ENCODE results near the gene MUC4. TPM values are rescaled to one million over a fixed set of nuclear protein-coding genes. Genes with fewer than 3 reads are reported as not detected.
"Not testable (repeated sequence)": the region's sequence is repeated elsewhere in the genome, so short reads cannot be mapped to it uniquely, and the experiment has no call there.

Gene MUC4
- polyA plus RNA-seq, 1 donor, result 1.2 TPM

DNA sequence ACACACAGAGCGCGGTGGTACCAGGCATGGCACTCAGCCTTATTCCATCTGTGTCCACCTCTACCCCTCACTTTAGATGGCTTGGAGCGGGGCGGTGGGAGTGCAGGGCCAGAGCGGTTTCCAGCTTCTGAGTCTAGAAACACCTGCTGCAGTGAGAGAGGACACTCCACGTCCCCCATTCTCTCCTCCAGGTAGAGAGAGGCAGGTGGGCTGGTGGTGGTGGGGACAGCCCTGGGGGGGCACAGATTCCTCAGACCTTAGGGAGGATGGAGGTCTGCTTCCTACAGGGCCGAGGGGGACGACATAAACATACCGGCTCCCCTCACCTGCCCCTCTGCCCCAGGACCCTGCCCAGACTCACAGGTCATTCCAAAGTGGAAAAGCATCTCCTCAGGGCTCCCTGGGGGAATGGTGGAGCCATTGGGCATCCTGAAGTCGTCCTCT is 50.6 kb downstream of the MUC4 start:
- DNase-seq, result no peak

DNA sequence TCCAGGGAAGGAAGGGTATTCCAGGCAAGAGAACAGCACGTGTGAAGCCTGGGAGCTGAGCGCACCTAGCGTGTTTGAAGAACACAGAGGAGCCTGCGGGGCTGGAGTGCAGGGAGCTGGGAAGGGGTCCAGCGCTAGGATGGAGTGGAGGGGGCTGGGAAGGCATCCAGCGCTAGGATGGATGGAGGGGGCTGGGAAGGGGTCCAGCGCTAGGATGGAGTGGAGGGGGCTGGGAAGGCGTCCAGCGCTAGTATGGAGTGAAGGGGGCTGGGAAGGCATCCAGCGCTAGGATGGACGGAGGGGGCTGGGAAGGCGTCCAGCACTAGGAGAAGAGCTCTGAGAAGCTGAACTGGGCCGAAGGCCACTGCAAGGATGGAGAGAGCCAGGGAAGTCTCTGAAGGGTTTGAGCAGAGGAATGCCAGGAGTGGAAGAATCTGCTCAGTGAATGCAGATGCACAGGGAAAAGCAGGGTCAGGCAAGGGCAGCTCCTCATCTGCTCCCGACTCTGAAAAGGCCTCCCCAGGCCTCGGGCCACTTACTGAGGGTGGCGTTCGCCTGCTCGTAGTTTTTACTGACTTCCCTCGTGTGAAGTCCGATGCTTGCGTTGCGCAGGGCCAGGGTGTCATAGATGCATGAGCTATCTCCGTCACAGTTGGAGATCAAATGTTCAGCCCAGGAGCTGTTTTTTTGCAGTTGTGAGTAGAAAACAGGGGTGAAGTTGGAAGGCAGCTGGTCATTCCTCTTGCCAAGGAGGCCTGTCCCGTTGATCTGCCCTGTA is 51.2 kb downstream of the MUC4 start:
- DNase-seq, result peak; percentile 41

DNA sequence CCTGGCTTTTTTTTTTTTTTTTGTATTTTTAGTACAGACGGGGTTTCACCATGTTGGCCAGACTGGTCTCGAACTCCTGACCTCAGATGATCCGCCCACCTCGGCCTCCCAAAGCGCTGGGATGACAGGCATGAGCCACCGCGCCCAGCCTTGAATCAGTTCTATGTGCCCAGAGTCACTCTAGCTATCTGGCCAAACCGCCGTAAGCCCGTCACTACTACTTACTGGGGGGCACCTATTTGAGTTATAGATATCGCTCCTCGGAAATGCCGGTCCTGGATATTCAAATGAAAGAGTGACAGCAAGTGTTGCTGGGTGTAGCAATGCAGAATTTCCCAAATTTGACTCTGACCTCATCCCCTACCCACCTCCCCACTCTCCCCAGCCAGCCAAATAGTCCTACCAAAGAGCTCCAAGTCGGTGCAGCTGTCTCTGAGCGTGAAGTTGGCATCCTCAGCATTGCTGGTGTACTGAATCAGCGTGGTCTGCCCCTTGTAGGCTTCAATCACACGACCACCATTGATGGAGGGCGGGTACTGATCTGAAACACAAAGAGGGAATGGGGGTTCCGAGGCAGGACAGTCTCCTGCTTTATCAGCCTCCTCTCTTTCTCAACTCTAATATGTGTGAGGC is 52.9 kb downstream of the MUC4 start:
- DNase-seq, result no peak

DNA sequence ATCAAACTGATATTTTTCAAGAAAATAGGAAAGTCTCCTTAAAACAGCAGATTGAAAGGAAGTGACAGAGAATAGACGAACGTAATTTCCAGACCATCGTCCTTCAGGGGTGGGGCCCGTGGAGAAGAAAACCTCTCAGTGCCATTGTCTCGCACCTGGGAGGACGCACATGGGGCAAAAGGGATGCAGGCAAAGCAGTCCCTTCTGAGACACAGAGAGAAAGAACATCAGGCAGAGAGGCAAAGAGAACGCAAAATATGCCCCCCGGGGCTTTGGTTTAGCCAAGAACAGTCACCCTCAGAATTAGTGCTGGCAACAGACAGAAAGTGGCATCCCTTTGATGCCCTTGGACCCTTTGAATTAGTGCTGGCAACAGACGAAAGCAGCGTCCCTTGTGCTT is 53.9 kb downstream of the MUC4 start:
- no peak for DNase-seq

DNA sequence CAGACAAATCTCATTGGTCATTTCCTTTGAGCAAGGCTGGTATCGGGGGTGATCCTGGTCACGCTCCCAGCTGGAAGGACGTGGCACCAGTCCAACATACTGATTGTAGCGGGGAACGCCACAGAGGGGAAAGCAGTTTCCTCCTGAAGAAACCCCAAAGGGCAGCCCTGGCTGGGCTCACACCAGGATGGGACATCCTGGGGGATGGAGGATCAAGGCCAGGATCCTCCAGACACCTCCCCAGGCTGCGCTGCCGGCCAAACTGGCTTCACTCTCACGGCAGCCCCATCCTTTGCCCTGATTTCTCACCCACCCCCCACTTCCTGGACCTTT is 54.3 kb downstream of the MUC4 start:
- no peak for DNase-seq

DNA sequence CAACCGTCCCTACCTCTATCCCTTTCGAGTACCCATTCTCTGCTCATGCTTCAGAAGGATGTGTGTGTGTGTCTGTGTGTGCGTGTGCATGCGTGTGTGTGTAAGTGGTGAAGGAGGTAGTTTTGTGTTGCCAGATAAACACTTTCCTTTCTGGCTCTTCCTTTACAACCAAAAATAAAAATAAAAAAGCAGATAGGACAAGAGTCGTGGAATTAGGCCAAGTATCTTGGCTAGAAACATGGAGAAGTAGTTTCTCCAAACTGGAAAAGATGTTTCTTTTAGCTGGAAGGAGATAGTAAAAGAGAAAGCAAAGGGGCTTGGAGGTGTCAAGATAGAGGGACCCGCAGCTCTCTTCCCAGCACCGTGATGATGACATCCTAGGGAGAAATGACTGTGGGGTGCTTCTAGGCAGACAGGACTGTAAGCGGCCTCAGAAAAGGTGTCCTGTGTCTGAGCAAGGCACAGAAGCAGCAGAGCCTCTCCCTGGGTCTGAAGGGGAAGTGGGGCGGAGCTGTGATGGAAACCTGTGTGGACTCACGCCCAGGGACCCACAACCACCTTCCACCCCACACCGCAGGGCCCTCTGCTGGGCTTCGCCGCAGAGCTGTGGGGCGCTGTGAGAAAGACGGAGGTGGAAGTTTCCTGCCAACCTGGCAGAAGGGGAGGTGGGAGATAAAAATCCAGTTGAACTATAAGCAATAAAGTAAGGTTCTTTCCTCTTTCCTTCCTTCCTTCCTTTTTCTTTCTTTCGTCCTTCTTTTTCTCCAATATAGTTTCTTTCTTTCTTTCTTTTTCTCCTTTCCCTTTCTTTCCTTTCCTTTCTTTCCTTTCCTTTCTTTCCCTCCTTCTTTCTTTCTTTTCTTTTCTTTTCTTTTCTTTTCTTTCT is 55.7 kb downstream of the MUC4 start:
- DNase-seq, result no peak

DNA sequence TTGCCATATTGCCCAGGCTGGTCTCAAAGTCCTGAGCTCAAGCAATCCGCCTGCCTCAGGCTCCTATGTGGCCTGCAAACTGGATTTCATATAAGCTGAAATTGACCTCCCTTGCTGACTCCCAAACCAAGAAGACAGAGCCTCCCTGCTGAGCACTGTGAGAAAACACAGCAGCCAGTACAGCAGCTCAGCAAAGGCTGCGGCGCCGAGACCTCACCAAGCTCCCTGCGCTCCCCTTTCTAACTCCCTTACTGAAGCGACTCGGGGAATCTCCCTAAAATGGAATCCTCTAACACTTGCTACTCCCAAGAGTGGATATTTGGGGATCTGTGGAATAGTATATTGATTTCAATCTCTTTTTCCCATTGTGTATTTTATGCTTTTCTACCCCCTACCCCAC is 56.3 kb downstream of the MUC4 start:
- DNase-seq, result no peak

DNA sequence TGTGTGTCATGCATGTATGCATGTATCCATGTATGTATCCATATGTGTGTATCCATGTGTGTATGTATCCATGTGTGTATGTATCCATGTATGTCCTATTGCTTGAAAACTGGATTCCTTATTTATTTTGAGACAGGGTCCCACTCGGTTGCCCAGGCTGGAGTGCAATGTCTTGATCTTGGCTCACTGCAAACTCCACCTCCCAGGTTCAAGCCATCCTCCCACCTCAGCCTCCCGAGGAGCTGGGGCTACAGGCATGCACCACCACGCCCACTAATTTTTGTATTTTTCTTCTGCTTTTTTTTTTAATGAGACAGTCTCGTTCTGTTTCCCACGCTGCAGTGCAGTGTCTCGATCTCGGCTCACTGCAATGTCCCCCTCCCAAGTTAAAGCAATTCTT is 56.8 kb downstream of the MUC4 start:
- DNase-seq, result no peak

DNA sequence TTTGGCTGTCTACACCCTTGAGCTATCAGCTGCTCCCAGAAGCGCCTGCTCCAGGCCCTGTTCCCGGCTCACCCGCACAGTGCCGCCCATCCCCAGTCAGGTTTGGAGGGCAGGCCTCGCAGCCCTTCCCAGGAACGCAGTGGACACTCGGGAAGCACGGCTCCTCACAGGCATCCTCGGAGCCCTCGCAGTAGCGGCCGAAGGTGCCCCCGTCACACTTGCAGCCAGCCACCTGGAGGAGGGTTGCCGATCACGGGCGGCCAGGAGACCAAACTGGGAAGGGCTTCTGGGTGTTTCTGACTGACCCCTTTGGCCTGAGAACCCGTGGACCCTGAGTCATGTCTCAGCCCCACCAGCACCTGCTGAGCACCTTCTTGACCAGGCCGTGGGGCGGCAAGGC is 57.6 kb downstream of the MUC4 start:
- no peak for DNase-seq

DNA sequence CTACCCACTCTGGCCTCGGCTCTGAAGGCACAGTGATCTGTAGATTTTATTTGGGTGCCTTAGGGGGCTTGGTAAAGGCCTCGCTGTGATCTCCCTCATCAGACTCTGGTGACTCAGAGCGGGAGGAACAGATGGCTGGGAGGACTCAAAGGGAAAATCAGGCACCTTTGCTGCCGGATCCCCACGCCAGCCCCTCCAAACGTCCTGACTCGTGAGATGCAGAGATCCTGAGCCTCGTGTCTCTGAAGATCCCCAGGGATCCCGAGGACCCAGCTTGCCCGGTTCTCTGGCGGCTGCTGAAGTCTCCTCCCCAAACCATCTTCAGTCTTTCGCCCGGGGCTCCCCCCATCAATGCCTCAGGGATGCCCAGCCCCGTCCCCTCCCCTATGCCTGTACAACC is 58.1 kb downstream of the MUC4 start:
- DNase-seq, result no peak

DNA sequence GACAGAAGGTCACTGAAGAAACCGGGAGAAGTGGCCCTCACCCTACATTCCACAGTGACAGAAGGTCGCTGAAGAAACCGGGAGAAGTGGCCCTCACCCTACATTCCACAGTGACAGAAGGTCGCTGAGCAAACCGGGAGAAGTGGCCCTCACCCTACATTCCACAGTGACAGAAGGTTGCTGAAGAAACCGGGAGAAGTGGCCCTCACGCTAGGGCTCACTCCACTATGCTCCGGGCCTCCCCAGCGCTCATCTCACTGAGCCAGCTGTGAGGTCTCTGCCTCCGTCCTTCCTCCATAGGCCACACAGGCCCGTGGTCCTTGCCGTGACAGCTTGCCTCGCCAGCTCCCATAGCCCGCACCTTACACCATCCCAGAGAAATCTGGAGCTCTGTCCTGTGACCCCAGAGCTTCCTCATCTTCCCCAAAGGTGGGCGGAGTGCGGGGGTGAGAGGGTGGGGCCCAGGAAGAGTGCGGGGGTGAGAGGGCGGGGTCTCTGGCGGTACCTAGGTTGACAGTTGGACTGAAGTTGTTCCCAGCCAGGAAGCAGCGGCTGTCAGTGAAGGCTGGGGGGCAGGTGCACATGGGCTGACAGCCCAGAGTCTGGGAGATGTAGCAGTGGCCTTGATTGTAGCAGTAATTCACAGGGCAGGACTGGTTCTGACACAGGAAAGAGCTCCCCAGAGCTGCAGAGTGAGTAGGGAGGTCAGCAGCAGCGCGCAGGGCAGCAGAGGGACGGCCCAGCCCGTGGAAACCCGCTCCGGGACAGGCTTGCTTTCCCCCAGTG is 59.0 kb downstream of the MUC4 start:
- DNase-seq, result no peak

DNA sequence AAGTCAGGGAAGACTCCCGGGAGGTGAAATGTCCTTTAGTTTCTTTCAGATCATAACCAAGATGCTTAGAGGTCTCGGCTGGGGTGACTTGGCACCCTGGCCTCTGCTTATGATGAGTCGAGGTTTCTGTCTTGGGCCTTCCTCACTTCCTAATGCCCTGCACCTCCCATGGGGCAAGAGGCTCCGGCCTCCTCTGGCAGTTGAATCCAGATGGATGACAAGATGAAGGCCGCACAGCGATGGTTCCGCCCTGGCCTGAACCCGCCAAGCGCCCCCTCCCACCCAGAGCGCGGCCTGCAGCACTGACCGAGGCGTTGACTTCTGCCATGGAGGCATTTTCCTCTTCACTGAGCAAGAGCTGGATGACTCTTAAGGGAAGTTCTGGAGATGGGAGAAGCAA is 59.7 kb downstream of the MUC4 start:
- no peak for DNase-seq

DNA sequence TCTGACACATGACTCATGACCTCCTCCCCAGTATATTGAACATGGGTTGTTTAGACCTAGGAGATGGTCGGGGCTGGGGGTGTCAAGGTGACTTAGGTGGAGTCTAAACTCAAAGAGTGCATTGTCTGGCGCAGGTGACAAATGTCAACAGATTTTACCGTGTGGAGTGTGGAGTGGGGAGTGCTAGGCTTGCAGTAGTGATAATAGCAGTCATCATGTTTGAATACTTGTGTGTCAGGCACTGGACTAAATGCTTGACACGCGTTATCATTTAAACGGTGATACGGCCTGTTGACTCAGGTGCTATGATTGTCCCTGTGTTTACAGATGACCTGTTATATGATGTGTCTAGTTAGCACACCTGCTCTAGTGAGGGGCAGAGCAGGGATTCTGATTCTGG is 60.2 kb downstream of the MUC4 start:
- no peak for DNase-seq

DNA sequence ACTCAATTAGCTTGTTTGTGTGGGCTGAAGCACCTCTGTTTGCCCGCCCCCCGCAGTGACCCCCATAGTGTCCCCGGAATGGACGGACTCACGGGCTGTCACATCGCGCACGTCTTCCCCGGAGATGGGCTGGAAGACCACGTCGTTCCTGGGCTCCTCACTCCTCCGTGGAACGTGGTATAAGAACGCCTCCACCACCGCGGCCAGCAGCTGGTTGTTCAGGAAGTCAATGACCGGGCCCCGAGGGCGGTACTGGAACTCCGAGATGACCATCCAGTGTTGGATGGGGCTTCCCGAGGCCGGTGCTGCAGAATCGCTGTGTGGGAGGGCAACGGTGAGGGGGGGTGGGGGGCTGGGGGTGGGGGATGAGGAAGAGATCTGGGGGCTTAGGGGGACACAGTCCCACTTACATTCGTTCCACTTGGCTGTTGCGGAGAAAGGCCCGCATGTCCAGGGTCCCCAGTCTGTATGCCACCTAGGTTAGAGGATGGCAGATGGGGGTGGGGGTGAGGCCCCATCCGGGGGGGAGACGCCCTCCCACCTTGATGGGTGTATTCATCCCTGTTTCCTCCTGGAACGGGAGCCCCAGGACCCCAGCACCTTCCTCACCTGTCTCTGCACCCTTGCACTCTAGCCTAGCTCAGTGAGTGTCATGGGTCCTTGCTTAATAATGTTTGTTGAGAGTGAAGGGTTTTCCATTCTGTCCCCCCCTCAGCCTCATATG is 60.8 kb downstream of the MUC4 start:
- no peak for DNase-seq

DNA sequence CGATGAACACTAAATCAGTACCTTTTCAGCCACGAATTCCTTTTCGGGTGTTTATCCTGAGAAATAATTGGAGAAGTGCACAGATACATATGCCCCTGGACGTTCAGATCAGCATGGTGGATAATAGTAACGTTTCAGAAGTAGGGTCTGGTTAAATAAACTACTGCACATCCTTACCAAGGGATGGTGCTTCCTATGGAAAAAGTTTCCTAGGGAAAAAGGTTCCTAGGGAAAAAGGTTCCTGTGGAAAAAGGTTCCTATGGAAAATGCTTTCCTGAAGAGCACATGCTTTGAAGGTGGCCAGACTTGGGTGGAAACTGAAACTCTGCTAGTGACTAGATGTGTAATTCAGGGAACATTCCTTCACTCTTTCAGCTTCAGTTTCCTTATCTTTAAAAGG is 62.6 kb downstream of the MUC4 start:
- DNase-seq, result not testable (repeated sequence)

DNA sequence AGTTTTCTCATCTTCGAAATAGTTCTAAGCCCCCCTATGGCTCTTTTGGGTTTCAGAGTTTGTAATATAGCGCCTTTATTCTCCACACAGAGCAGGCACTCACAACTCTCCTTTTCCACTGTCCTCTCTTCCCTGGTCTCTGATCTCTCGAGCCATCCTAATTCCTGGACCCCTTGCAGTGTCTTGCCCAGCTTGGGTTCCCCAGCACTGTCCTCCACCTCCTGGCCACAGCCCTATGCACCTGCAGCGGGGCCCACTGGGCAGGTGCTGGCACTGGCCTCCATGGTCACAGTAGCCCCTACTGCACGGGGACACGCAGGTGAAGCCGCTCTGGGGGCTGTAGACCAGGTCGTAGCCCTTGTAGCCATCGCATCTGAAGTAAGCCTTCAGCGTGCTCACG is 63.1 kb downstream of the MUC4 start:
- DNase-seq, result no peak

DNA sequence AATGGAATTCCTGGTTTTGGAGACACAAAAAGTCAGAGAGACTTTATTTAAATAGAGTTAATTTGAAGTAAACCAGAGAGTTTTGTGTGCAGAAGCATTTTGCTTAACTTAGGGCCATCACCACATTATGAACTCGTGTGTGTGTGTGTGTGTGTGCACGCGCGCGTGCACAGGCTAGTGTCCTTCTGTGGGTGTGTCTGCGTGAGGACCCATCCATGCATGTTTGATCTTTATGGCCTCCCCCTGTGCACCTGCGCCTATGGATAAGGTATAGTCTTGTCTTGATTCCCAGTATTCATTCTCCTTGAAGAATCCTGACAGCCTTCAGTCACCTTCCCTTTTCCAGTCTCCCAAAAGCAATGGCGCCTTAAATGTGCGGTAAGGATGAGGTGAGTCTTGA is 65.0 kb downstream of the MUC4 start:
- no peak for DNase-seq

DNA sequence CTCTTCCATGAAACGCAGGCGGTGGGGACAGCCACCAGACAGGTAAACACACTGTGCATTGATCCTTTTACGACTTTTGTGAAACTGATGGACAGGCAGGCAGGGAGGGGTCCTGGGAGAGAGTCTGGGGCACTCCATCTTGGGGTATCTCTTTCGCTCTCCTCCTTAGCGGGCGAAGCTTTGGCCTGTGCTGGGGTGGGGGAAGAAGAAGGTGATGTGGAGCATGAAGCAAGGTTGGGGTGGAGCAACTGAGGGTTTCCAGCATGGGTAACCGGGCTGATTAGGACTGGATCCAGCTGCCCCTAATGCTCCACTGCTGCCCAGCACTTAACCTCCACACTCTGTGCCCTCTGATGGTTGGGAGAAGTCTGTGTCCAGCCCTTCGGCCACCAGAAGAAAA is 65.4 kb downstream of the MUC4 start:
- no peak for DNase-seq

DNA sequence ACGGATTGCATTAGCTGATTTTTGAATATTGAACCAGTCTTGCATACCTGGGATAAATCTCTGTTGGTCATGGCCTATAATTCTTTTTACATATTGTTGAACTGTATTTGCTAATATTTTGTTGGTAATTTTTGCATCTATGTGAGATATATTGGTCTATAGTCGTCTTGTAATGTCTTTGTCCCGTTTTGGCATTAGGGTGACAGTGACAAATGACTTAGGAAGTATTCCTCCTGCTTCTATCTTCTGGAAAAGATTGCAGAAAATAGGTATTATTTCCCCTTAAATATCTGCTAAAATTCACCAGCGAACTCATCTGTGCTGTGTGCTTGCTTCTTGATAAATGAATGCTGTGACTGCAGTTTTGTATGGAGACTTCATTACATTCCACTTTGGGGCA is 67.3 kb downstream of the MUC4 start:
- DNase-seq, result no peak

DNA sequence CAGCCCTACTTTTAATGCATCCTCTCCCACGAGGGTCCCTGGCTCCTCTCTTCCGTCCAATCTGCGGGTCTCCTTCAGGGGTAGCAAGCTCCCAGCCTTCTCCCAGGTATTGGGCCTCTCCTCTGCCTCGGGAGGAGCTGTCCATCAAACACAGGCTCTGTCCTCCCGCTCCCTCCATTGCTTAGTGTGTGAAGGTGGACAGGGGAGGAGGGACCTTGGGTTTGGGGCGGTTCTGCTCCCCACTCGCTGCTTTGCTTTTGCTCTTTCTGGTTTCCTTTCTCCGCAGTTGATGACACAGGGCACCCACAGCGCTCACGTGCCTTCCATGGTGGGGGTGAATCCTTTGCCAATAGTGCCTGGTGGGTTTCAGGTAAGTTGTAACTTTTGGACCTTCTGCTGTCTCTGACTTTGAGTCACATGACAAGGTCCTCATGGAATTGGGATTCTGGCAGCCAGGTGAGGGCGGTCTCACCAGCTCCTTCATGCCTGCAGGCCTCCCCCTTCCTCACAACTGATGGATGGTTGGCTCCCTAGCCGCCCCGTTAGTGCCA is 72.1 kb downstream of the MUC4 start:
- DNase-seq, result no peak
